ENCODE measurements around the gene GALNTL6.

The GALNTL6 gene

DNA sequence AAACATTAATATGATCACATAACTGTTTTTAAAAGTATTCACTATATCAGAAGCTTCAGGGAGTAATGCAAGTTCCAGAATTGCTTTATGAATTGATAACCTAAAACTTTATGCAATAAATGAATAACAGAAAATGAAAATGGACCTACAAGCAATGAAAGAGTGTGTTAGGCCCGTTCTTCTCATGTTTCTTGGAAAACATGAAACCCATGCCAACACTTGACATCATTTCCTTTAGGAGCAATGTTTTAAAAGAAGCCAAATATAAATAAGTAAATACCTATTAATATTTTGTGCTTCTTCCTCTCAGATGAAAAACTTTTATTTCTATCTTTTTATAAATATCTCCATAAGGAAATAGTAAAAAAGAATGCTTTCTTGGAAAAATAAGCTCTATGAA lies 1232.4 kb downstream of the GALNTL6 start:
- no peak for DNase-seq

DNA sequence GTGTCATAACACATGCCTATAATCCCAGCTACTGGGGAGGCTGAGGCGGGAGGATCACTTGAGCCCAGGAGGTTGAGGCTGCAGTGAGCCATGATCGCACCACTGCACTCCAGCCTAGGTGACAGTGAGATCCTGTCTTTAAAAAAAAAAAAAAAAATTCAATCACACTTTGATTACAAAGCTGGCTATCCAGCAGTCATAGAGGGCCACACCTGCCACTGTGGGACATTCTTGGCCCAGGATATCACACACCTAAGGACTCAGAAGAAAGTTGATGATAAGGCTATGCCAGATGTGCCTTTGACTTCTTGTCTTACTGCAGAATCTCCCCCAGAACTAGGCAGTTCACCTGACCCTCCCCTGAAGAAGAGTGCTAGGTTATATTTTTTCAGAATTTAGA lies 1232.9 kb downstream of the GALNTL6 start:
- no peak for DNase-seq

DNA sequence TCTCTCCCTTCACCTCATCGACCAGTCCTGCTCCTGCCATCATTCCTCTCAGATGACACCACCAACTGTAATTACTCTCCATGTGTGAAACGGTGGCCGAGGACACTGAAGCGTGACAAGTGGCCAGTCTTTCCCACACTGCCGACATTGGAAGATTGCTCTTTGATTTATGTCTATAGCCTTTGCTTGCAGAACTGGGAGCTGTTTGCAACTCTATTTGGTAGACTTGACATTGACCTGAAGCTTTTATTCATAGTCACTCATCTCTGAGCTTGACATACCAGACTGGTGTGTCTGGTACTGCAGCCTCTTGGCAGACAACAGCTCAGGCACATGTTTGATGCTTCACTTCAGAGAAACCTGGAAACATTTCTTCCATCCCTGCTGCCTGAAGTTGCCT lies 1233.6 kb downstream of the GALNTL6 start:
- no peak for DNase-seq

DNA sequence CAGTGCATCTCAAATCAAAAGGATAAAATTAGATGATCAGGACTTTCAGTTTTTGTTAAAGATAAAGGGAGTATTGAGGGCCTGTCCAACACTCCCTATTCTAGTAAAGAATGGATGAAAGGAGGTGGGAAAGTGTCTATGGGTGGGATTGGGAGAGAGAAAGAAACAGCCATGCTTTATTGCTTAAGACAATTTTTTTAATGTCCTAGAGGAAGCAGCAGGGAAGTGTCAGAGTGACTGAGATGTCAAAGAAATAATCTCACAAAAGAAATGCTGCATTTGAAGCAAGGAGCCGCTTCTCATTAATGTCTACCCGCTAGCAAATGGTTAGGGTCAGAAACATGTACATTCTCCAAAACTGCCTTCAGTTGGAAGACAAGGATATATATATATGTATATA lies 1238.0 kb downstream of the GALNTL6 start:
- no peak for DNase-seq

DNA sequence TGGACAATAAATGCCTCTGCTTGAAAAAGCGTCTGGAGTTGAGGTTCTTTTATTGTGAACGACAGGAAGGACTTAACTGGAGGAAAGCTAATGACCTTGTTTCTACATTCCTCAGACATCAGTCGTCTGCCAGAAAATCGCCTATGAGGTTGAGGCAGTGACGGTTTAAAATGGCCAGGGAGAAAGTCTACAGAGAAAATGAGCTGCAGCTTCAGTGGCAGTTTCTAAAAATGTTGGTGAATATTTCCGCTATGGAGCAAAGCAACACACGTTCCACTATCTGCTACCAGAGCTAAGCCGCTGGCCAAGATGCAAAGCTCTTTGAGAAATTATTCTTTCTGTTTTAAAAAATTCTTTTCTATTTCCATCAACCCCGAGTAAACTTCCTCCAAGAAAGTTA lies 1238.5 kb downstream of the GALNTL6 start:
- no peak for DNase-seq

DNA sequence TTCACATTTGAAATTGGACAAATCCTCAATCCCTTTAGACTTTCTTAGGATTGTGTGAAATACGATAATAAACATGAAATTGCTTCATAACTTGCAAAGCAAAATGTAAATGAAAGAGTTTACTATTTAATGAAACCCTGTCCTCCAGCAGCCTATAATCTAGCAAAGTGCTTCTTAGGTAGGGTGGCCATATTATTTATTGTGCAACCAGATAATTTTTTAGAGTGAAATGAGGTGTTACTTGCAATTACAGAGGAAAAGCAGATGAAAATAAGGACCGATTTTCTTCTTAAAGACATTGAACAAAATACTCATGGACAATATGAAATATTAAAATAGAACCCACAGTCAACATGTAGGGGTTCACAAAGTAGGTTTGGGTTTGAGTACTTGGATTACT lies 1239.2 kb downstream of the GALNTL6 start:
- no peak for DNase-seq

DNA sequence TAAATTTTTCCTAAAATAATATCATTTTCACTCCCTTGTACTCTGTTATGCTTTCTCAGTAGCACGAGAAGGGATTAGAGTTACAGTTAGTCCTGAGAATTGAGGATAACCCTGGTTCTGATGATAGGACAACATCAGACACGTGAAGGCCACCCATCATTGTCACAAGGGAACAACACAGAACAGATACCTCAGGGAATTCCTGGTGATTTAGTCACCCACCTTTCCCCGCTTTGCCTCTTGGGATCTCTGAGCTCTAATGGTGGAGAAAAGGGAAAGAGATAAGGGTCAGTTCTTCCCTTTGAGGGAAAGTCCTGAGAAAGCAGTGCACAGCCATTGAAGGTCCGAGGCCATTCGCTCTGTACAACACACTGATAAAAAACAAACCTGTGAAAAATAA lies 1243.1 kb downstream of the GALNTL6 start:
- no peak for DNase-seq

DNA sequence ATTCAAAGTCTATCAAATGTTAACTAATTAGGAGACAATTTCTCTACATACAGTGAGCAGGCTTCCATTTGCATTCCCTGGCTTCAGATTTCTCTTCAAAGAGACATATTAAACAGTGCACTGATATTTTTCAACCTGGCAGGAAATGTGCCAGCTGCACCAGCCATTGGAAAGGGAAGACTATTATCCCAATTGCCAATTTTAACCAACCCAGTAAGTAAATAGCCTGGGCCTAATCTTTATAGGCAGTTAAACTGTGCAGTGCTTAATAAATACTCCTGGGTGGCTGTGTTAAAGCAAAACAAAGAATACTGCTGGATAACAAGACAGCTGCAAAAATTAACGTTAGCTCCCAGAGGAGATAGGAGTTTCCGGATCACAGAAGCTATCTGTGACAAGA lies 1243.5 kb downstream of the GALNTL6 start:
- DNase-seq: no peak

DNA sequence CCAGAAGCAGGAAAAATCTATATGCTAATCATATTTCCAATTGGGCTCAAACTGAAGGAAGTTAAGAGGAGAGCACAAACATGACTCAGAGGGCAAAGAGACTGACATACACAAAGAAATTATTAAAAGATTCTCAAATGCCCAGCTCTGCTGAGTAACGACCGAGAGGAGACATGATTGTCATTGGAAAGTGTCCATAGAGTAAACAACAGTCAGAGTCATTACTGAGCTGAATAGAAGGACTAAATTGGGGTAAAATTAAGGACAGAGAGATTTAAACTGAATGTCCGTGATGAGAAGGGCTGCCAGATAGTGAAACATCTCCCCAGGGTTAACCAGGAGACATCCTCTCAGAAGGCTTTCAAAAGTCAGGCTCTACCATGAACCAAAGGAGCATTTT lies 1244.2 kb downstream of the GALNTL6 start:
- no peak for DNase-seq

DNA sequence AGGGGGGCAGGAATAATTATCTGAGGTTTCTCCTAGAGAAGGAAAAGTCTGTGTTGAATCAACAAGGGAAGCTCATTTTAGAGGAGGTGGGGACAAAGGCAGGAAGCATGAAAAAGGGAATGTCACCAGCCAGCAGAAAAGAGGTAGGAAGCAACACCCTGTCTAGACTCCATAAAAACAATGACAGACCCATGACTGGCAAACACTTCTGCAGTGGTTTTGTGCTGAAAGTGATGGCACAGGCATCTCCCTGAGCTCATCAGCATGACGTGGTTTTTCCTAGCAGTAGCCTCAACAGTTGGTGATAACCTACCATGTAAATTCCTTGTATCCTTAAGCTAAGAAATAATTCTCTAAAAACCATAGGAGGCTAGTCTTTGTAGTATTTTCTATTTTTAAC lies 1244.7 kb downstream of the GALNTL6 start:
- no peak for DNase-seq

DNA sequence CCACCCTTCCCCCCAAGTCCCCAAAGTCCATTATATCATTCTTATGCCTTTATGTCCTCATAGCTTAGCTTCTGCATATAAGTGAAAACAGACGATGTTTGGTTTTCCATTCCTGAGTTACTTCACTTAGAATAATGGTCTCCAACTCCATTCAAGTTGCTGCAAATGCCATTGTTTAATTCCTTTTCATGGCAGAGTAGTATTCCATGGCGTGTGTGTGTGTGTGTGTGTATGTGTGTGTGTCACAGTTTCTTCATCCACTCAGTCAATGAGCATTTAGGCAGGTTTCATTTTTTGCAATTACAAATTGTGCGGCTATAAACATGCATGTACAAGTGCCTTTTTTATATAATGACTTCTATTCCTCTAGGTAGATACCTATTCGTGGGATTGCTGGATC lies 1248.0 kb downstream of the GALNTL6 start:
- DNase-seq: no peak

DNA sequence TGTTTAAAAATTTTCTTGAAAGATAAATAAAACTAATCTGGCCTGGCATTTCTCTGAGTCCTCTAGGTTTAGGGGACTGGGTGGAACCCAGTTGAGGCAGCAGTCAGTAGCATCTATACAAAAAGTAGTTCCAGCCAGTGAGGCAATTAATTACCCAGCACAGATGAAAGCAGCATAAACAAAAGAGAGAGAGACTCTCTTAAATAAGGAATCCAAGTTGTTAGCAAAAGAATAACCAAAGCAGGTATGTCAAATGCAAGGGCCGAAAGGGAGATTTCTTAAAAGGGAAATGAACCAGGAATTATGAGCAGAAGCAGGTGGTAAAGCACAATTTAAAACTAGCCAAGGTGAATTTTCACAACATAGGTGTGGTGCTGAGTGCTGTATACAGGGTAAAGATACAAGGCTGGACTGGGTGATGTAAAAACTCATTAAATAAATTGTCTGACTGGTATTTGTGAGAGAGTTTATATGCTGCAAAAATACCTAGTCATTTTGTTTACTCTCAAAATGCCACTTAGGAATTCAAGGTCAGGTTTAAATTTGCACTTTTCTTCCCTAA lies 1260.8 kb downstream of the GALNTL6 start:
- DNase-seq: no peak

DNA sequence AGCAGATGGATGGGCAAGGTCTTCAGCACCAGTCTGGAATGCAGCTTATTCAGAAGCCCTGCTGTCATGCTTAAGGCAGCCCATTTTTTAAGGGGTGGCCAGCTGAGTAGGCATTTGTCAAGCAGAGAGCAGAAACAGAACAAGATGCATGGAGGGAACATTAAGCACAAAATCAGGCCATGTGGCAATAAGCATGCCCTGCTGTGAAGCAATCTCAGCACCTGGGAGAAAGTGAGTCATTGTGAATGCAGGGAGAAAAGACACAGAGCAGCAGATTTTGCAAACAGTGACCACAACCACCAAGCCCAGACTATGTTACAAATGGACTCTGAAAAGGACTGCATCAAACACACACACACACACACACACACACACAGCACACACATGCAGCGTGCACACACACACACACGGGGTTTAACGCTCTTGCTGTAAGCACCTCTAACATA lies 1261.3 kb downstream of the GALNTL6 start:
- no peak for DNase-seq

DNA sequence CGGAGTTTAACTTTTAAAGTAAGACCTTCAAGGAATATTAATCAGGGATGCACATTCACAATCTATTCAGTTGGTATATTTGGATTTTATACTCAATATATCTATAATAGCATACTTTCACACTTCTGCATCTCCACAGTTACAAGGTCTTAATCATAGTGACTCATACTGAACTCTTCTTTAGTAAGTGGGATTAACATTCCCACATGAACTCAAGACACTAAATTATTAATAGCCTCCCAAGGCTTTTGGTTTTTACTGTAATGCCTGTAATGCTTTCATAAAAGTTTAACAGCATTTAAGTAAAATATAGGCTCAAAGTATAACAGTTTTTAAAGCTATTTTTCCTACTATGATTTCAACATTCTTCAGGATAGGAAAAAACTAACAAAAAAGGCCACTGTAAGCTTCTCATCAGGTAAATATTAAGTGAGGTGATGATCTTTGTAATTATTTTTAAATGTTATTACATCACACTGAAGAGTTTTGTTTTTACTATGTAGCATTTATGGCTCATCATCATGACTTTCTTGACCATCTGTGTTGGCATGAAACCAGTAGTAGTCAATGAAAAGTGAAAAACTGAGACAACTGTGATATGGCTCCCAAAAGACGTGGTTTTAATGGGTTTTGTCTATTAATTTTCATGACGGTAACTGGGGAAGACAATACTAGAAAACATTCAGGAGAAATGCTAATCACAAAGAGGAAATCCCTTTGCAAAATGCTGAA lies 1263.9 kb downstream of the GALNTL6 start:
- DNase-seq: no peak

DNA sequence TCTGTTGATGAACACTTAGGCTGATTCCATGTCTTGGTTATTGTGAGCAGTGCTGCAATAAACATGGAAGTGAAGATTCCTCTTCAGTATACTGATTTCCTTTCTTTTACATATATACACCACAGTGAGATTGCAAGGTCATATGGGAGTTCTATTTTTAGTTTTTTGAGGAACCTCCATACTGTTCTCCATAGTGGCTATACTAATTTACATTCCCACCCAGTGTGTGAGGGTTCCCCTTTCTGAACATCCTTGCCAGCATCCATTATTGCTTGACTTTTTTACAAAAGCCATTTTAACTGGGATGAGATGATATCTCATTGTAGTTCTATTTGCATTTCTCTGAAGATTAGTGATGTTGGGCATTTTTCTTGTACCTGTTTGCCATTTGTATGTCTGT lies 1274.9 kb downstream of the GALNTL6 start:
- DNase-seq: no peak

All from KG1 (cell line).